Measurements from ENCODE around the gene FKBP3.
"Not testable (repeated sequence)": the region's sequence is repeated elsewhere in the genome, so short reads cannot be mapped to it uniquely, and the experiment has no call there.

The FKBP3 gene

DNA sequence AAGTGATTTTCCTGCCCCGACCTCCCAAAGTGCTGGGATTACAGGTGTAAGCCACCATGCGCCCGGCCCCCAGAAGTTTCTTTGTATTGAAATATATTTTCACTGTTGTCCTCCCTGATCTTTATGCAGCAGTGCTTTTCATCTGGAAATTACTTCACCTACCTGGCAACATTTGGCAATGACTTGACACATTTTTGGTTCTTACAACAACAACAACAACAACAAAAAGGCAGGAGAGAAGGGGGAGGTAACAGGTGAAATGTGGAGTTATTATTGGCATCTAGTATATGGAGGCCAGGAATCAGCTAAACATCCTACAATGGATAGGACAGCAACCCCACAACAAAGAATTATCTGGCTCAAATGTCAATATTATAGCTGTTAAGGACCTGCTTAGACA is 15.3 kb upstream of the FKBP3 start:
- TF ChIP-seq, protein P1, sequence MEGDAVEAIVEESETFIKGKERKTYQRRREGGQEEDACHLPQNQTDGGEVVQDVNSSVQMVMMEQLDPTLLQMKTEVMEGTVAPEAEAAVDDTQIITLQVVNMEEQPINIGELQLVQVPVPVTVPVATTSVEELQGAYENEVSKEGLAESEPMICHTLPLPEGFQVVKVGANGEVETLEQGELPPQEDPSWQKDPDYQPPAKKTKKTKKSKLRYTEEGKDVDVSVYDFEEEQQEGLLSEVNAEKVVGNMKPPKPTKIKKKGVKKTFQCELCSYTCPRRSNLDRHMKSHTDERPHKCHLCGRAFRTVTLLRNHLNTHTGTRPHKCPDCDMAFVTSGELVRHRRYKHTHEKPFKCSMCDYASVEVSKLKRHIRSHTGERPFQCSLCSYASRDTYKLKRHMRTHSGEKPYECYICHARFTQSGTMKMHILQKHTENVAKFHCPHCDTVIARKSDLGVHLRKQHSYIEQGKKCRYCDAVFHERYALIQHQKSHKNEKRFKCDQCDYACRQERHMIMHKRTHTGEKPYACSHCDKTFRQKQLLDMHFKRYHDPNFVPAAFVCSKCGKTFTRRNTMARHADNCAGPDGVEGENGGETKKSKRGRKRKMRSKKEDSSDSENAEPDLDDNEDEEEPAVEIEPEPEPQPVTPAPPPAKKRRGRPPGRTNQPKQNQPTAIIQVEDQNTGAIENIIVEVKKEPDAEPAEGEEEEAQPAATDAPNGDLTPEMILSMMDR (IDR thresholded peaks at IDR 0.05; ENCODE audit: extremely low read depth, missing control alignments), result no peak
- DNase-seq (ENCODE audit: low spot score), result no peak

DNA sequence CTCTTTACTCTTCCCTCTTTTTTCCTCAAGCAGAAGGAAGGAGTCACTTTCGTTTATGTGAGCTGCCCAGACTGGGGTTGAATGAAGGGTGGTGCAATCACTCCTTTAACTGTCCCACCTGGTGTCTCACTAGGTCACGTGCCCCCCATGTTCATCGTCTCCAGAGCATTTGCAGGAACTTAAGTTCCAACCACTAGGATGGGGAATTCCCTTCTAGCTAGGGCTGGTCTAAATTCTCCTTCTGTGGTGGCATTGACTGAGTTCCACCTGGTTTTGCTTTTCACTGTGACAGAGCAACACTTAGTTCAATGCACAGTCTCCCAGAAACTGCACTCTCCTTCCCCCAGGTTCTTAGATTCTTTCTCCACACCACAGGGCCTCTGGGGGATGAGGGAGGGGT is 10.9 kb upstream of the FKBP3 start:
- TF ChIP-seq, protein P1 (IDR thresholded peaks at IDR 0.05; ENCODE audit: extremely low read depth, missing control alignments), result no peak
- DNase-seq (ENCODE audit: low spot score), result peak; percentile 3

DNA sequence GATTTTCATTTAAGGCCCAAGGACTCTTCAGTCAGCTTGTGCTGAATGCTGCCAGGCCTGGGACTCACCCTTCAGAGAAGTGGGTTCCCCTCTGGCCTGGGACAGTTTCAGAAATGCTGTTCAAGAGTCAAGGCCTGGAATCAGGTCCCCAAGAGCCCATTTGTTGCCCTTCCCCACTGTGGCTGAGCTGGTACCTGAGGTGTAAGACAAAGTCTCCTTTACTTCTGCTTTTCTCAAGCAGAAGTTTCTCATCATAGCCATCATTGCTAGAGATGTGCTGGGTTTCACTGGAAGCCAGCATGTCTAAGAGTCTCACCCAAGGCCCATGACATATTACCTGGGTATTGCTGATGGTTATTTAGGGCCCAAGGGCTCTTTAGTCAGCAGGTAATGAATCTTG is 10.4 kb upstream of the FKBP3 start:
- TF ChIP-seq, protein P1 (IDR thresholded peaks at IDR 0.05; ENCODE audit: extremely low read depth, missing control alignments), result no peak
- no peak for DNase-seq (ENCODE audit: low spot score)

DNA sequence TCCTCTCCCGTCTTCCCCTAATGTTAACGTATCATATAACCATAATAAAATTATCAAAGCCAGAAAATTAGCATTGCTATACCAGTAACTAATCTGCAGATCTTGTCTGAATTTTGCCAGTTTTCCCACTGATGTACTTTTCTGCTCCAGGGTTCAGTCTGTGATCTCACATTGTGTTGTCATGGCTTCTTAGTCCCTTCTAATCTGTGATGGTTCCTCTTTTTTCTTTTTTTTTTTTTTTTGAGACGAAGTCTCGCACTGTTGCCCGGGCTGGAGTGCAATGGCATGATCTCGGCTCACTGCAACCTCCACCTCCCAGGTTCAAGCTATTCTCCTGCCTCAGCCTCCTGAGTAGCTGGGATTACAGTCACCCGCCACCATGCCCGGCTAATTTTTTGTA is 7.8 kb upstream of the FKBP3 start:
- DNase-seq (ENCODE audit: low spot score), result not testable (repeated sequence)

DNA sequence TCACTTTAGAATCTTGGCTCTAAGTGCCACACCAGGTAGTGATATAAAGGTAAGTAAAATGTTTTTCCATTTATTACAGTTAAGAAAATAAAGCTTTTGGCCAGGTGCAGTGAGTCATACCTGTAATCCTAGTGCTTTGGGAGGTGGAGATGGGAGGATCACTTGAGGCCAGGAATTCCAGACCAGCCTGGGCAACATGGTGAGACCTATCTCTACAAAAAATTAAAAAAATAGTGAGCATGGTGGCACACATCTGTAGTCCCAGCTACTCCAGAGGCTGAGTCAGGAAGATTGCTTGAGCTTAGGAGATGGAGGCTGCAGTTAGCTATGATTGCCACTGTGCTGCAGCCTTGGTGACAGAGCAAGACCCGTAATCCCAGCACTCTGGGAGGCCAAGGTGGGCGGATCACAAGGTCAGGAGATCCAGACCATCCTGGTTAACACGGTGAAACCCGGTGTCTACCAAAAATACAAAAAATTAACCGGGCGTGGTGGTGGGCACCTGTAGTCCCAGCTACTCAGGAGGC is 6.4 kb upstream of the FKBP3 start:
- DNase-seq (ENCODE audit: low spot score), result no peak
- TF ChIP-seq, protein P1 (IDR thresholded peaks at IDR 0.05; ENCODE audit: extremely low read depth, missing control alignments), result no peak

DNA sequence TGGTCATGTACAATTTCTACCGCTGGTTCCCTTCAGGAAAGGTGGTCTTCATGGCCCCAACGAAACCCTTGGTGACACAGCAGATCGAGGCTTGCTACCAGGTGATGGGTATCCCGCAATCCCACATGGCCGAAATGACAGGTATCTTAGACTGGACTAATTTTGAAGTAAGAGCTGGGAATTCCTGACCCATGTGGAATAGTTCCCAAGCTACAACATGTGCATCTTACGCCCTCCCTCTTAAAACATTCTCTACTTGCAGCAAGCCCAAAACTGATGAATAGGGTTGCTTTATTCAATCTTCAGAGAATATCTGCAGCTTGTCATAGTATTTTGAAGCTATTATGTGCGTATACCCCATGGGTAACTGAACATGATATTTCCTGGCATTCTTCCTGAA is 2.1 kb upstream of the FKBP3 start:
- TF ChIP-seq, protein P1 (IDR thresholded peaks at IDR 0.05; ENCODE audit: extremely low read depth, missing control alignments), result no peak
- DNase-seq (ENCODE audit: low spot score), result peak; percentile 5

DNA sequence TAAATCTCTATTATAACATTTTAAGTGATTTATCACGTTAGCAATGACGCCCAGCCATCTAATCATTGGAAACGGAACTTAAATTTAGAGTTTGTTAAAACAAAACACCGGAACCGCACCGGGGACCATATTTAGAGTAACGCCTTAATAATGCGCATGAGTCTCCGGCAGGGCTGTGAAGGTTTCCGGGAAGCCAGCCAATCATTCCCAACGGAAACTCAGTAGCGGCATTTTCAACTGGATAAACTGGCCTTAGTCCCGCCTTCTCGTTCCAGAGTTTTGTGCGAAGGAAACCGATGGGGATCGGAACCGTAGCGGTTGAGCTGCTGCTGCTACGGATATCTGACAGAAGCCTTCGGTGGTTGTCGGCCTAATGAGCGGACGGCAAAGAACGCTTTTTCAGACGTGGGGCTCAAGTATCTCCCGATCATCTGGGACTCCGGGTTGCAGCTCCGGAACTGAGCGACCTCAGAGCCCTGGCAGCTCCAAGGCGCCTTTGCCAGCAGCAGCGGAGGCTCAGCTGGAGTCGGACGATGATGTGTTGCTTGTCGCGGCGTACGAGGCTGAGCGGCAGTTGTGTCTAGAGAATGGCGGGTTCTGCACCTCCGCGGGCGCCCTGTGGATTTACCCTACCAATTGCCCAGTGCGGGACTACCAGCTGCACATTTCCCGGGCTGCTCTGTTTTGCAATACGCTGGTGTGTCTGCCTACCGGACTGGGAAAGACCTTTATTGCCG is 1.5 kb upstream of the FKBP3 start, which contains the start of gene FANCM:
FANCM (plus strand) TSS at position 272 of the 737 bp plus-strand sequence; CDS start at position 374, 102 bp downstream.
- peak; percentile 85 for DNase-seq (ENCODE audit: low spot score)
- TF ChIP-seq, protein P1 (IDR thresholded peaks at IDR 0.05; ENCODE audit: extremely low read depth, missing control alignments), result no peak

DNA sequence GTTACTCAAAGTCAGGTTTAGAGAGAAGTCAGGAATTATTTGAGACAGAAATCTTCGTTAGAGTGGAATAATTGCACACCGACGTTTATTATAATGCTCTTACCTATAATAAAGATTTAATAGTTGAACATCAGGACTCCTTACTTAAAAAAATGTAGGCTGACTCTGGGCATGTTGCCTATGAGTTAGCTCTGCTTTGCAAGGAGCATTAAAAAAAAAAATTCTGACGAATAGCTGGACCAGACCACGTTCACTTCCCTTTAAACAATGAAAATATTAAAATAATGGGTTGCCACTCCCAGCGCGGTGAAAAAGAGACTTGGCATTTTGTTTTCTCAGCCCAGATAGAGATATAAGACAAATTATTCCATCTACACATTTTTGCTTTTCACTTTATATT is 875 bp upstream of the FKBP3 start:
- TF ChIP-seq, protein P1 (IDR thresholded peaks at IDR 0.05; ENCODE audit: extremely low read depth, missing control alignments), result no peak
- no peak for DNase-seq (ENCODE audit: low spot score)
